ENCODE results near the gene MECR.
A peak's percentile ranks its signal among the peaks of the same experiment; 100 is the strongest.

The MECR gene

DNA sequence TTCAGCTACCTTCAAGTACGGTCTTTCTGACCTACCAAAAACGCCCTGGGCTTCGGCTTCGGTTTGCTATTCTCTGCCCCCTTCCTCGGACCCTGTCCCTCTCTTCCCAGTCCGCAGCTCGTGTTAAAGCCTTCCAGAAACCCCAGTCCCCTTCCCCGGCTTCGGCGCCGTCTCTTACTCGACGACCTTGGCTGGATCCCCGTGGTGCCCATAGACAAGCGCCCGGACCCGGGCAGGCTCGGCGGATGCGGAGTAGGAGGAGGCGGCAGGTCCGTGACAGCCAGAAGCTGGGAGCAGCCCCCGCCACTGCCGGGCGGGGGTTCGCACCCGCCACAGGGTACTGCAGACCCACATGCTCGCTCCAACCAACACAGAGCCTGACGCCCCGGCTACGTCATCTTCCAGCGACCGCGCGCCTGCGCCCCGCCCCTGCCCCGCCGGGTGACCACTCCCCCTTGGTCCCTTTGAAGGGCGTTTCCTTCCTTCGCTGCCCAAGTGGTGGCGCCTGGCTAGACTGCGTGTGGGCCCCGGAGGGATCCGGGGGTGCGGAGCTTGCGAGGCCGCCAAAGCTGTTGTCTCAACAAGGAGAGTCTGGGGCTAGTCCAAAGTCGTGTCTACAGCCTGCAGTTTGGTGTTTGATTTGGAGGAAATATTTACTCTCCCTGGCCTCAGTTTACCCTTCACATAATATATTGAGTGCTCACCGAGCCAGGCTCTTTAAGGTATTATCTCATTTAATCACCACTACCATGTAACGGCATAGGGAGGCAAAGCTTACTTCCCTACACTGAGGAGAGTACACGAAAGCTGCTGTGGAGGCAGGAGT, at the start of gene MECR:
Gene MECR, minus strand, starts transcription at position 382 of the 826 bp plus-strand sequence. Its CDS starts 28 bp downstream, at position 354.
- DNase-seq (ENCODE audit: low read depth) = peak; percentile 68

DNA sequence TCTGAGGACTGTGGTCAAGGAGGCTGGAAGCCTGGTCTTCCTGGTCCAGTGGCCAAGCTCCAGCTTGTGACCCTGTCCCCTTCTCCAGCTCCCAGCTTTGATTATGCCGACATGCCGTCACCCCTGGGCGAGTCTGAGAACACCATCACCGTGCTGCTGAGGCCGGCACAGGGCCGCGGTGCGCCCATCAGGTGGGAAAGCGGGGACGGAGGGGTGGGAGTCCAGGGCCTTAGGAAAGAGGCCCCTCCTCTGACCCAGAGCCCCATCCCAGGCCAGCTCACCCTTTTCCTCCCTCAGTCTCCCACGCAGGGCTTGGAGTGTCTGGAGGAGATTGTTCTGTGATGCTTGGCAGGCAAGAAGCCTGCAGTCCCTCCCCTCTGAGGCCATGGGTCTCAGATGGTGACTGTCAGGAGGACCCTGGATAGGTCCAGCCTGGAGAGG, 49.2 kb upstream of the MECR start:
- no peak for DNase-seq (ENCODE audit: low read depth)

DNA sequence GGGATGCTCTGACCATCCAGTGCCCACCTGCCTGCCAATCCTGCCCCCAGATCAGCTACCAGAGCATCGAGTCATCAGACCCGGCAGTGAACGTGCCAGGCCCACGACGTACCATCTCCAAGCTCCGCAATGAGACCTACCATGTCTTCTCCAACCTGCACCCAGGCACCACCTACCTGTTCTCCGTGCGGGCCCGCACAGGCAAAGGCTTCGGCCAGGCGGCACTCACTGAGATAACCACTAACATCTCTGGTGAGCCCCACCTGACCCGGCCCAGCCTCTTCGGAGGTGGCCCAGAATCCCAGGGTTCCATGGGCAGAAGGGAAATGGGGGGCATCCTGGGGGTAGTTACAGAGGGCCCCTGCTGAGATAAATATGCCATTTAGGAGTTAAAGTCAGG, 48.7 kb upstream of the MECR start:
- DNase-seq (ENCODE audit: low read depth) = no peak

GRCh38 chr1:29278124-29278523, 47.4 kb upstream of the MECR start:
- DNase-seq (ENCODE audit: low read depth) = no peak

- DNase-seq (ENCODE audit: low read depth) = no peak
These were observed 44.7 kb upstream of the MECR start for GRCh38 chr1:29275435-29275834.

- DNase-seq (ENCODE audit: low read depth) = no peak
These were observed 41.6 kb upstream of the MECR start for GRCh38 chr1:29272147-29272907.

GRCh38 chr1:29271724-29272123, 41.0 kb upstream of the MECR start:
- DNase-seq (ENCODE audit: low read depth) = peak; percentile 20

GRCh38 chr1:29270929-29271521, 40.3 kb upstream of the MECR start:
- DNase-seq (ENCODE audit: low read depth) = no peak

DNA sequence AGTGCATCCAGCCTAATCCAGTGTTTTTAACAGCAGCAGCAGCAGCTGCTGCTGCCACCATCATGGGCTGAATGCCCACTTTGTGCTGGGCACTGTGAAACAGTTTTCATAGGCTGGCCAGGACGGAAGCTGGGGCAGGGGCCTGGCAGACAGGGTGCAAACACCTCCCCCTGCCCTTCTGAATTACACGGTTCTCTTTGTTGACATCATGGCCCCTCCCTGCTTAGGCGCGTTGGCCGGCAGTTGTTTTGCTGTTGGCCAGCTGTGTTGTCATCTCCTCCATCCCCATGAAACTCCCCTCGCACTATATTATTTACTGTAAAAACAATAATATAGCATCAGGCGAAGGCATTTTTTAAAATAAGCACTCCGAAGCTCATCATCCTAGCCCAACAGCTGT, 38.6 kb upstream of the MECR start:
- no peak for DNase-seq (ENCODE audit: low read depth)

DNA sequence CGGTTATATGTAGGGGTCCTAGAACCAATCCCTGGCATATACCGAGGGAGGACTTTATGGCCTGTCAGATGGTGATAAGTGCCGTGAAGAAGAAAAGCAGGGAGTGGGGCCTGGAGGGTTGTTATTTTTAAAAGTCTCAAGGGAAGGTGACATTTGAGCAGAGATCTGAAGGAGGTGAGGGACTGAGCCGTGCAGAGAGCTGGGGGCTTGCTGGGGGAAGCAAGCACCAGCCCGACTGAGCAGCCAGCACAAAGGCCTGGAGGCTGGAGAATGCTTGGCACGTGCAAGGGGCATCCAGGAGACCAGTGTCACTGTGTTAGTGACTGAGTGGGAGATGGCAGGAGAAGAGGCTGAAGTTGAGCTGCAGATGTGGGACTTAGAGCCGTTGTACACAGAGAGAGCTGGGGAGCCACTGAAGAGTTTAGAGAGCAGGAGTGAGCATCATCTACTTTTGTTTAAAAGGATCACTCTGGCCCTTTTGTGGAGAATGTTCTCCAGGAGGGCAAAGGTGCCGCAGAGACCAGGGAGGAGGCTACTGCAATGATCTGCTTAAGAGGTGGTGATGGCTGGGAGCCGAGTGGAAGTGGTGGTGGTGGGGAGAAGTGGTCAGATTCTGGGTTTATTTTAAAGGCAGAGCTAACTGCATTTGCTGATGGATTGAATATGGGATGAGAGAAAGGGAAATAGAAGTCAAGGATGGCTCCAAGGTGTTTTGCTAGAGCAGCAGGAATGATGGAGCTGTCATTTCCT, 36.8 kb upstream of the MECR start:
- DNase-seq (ENCODE audit: low read depth) = no peak

DNA sequence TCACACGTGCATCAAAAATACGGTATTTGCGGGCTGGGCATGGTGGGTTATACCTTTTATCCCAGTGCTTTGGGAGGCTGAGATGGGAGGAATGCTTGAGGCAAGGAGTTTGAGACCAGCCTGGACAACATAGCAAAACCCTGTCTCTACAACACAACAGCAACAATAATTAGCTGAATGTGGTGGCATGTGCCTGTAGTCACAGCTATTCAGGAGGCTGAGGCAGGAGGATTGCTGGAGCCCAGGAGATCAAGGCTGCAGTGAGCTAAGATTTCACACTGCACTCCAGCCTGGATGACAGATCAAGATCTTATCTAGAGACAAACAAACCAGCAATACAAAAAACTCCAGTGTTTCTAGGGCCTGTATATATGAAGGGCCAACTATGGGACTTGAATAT, 36.2 kb upstream of the MECR start:
- no peak for DNase-seq (ENCODE audit: low read depth)

DNA sequence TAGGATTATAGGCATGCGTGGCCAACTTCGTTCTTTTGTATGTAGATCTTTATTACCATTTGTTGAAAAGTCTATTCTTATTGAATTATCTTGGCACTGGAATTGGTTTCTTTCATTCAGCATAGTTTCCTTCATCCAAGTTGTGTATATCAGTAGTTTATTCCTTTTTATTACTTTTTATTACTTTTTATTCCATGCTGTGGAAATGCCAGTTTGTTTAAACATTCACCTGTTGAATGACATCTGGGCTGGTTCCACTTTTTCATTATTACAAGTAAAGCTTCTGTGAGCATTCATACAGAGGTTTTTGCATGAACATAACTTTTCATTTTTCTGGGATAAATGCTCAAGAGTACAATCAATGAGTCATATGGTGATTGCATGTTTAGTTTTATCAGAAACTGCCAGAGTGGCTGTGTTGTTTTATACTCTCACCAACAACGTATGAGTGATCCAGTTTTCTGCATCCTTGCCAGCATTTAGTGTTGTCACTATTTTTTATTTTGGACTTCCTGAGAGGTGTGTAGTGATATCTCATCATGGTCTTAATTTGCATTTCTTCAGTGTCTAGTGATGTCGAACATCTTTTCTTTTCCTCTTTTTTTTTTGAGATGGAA, 34.1 kb upstream of the MECR start:
- no peak for DNase-seq (ENCODE audit: low read depth)

GRCh38 chr1:29260531-29260930, 29.8 kb upstream of the MECR start:
- DNase-seq (ENCODE audit: low read depth) = no peak

DNA sequence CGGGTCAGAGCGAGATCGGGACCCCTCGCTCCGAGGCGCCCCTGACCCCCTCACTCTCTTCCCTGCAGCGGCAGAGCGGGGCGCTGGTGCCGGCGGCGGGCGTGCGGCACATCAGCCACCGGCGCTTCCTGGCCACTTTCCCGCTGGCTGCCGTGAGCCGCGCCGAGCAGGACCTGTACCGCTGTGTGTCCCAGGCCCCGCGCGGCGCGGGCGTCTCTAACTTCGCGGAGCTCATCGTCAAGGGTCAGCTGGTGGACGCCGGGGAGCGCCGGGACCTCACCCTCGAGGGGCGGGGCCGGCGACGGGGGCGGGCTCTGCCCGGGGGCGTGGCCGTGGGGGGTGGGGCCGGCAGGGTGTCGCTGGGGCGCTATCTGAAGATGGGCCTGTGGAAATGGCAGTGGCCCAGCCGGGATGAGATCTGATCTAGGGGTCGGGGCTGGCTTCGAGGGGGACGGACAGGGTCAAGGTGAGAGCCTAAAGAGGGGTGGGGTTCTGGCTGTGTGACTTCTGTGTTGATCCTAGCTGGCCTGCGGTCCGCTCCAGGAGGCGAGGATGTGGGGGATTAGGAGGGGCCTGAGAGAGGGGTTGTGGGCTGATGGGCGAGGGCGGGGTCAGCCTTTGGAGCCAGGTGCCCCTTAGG, 29.2 kb upstream of the MECR start:
- no peak for DNase-seq (ENCODE audit: low read depth)

DNA sequence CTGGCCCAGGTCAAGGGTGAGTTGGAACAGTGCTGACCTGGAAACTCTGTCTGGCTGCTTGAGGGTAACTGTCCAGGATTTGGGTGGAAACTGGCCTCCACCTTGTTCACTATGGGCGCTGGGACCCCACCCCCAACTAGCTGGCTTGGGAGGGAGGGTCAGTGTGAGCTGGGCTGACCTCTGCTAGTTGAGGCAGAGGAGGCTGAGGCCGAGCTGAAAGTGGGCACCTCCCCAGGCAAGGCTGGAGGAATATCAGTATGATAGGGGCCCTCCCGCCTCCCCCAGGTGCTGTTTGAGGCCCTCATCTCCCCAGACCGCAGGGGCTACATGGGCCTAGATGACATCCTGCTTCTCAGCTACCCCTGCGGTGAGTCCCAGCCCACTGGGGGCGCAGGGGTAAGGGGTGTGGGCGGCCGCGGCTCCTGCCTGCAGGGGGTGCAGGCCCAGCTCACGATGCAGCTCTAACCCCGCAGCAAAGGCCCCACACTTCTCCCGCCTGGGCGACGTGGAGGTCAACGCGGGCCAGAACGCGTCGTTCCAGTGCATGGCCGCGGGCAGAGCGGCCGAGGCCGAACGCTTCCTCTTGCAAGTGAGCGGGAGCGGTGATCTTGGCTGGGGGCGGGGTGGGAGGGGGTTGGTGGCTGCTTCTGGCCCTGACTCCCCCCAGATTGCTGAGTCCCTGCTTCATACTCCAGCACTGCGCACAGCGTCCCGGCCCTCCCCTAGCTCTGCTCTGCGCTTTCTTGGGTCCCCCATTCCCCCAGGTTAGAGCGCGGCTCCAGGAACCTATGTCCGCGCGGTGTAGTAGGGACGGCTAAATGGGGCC, 28.5 kb upstream of the MECR start:
- no peak for DNase-seq (ENCODE audit: low read depth)

DNA sequence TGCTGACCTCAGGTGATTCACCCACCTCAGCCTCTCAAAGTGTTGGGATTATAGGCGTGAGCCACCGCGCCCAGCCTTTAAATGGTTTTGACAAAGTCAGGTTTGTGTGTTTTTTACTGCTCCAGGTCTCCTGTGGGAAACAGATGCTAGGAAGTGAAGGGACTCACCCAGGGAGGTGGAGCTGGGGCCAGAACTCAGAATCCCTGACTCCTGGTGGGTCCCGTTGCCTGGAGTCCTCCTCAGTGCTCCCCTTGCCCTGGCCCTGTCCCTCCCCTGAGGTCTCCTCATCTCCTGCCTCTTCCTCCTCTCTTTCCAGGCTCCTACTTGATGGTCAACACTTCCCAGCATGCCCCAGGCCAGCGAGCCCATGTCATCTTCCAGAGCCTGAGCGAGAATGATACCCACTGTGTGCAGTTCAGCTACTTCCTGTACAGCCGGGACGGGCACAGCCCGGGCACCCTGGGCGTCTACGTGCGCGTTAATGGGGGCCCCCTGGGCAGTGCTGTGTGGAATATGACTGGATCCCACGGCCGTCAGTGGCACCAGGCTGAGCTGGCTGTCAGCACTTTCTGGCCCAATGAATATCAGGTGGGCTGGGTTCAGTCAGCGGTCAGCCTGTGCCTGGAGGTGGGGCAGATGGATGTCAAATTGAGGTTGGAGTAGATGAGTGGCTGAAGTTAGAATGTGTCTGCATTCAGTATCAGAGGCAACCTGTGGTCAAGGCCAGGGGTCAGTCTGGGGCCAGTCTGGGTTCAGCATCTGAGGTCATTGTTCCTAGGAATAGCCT, 27.6 kb upstream of the MECR start:
- DNase-seq (ENCODE audit: low read depth) = no peak

DNA sequence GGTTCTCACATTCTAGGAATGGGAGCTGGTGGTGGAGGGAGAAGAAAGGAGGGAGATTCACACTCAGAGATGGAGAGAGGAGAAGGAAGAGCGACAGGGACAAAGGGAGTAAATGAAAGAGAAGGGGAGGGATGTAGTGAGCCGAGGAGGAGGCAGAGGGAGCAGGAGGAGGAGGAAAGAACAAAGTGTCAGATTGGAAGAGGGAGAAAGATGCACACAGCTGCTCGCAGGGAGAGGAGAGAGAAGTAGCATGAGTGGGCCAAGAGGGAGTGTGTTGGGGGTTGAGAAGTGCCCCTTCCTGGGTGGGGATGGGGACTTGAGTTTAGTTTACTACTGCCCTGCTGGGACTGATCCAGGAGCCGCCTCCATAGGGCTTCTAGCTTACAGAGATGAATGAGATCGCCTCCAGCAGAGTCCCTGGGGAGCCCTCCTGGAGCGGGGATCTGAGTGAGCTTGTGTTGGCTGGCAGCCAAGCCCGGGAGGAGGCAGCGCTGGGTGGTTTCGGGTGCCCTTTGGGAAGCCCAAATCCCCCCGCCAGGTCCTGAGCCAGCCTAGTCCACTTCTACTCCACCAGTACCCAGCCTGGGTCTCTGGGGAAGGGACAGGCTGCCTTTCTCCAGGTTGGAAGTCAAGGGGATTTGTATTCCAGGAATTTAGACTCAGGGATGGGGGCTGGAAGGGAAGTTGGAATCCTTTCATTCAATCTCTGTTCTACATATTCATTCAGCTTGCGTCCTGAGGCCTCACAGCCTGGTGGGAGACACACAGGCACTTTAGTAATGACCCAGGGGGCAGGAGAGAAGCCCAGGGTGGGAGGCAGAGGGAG, 26.5 kb upstream of the MECR start:
- no peak for DNase-seq (ENCODE audit: low read depth)

DNA sequence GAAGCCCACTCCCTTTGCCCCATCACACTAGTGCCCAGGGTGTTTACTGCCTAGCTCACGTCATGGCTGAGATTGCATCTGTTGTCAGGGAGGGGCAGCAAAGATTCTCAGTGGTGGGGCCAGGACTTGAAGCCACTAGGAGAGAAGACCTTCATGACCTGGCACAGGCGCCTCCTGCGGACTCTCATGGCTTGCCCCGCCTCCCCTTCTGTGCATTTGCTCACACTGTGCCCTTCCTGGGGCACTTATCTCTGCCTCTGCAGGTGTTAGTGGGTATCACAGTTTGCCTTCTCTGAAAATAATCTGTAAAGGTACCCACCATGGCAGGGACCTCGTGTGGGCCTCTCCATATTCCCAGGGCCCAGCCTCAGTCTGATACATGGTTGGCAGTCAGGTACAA, 25.7 kb upstream of the MECR start:
- no peak for DNase-seq (ENCODE audit: low read depth)

Measured in HS-5 (cell line).